Stimulated activated naive B cell treated with anti-CD40 and anti-IgM and Interleukin-4, amounts not matched to agents 10 μg/mL and 1 μg/mL and 100 μg/mL, for 72 hours (primary cell): ENCODE results near the gene EDN3.

Experiments
- ATAC-seq, 2 donors: fragments of 150-1000 bp; cut with Tn5 transposase; replicated peaks; 2 replicates each; pipeline ENCODE4 v1.10.0; 2021; ENCODE audit warnings: moderate library complexity in 1 of 2
- DNase-seq: peaks from one replicate; pipeline ENCODE4 v3.0.0; 2021
- H3K27ac Mint-ChIP-seq: one replicate; pipeline ENCODE4 v1.8.0; 2022; ENCODE audit warnings: mild to moderate bottlenecking, mixed read lengths
- H3K27me3 Mint-ChIP-seq, 2 donors: one replicate each; pipeline ENCODE4 v1.8.0; 2022; ENCODE audit warnings: mixed read lengths in 2 of 2
- H3K36me3 Mint-ChIP-seq, 2 donors: one replicate each; pipeline ENCODE4 v1.8.0; 2022; ENCODE audit warnings: mixed read lengths in 2 of 2, mild to moderate bottlenecking in 1 of 2
- H3K4me1 Mint-ChIP-seq, 2 donors: one replicate each; pipeline ENCODE4 v1.8.0; 2022; ENCODE audit warnings: mixed read lengths in 2 of 2, mild to moderate bottlenecking in 1 of 2
- H3K4me3 Mint-ChIP-seq, 2 donors: one replicate each; pipeline ENCODE4 v1.8.0; 2022; ENCODE audit warnings: mild to moderate bottlenecking in 2 of 2, mixed read lengths in 2 of 2, moderate library complexity in 1 of 2
- H3K9me3 Mint-ChIP-seq, 2 donors: one replicate each; pipeline ENCODE4 v1.8.0; 2022; ENCODE audit warnings: mixed read lengths in 2 of 2, mild to moderate bottlenecking in 1 of 2

EDN3 gene, protein sequence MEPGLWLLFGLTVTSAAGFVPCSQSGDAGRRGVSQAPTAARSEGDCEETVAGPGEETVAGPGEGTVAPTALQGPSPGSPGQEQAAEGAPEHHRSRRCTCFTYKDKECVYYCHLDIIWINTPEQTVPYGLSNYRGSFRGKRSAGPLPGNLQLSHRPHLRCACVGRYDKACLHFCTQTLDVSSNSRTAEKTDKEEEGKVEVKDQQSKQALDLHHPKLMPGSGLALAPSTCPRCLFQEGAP

DNA sequence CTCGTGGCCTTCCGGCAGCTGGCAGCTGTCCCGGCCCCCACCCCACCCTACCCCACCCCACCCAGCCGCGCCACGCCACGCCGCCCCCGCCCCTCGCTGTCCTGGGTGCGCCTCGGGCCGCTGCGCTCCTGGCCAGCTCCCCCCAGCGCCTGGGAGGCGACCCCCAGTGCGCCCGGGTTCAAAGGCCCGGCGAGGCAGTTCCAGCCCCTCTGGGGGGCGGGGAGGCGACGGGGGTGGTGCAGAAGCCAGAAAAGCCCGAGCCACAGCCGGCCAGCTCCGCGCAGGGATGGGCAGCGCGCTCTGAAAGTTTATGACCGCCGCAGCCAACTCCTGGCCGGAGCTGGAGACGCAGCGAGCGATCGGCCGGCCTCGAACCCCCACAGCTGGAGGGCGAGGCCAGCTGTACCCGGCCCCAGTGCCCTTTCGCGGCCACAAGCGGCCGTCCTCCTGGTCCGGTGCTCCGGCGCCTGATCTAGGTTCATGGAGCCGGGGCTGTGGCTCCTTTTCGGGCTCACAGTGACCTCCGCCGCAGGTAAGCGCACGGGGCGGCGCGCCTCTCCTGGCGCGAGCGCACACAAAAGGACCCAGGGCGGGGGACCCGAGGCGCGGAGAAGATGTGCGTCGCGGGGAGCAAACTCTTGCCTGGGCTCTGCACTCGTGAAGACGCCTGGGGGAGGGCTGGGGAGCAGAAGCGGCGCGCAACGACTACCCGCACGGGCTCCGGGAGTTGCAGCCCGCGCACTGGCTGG lies at the start of gene EDN3:
Gene EDN3 (plus strand): TSS at position 279 of the 749 bp plus-strand sequence. CDS start 202 bp downstream, at position 481.
- Mint-ChIP-seq H3K4me1 (no peaks in the 10 kb centered on the region), H3K27me3 (peaks cover 66 to 91% of the 10 kb centered on the region in 2 donors), H3K4me3 (no peak within 1 kb of the TSS), H3K36me3 (no peaks in the 10 kb centered on the region), H3K27ac (no peak within 1 kb of the TSS), H3K9me3 (no peaks in the 10 kb centered on the region)
- DNase-seq (no peak), ATAC-seq (no peak)

DNA sequence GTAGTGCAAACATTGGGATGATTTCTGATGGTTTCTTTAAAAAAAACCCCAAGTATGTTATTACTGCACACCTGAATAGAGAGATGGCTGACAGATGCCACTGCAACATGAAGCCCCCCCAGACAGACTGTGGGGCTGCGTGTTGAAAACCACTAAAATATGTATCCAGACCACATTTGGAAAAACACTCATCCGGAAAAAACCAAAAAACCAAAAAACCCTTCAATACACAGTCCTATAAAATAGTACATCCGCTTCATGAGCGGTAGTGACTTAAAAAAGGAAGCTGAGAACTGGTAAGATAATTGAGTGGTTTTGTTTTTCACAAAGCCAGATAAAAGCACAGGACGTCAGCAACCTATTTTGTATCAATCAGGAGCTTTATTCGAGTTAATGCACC lies 47.1 kb upstream of the EDN3 start:
- peaks cover 20 to 29% of the 10 kb centered on the region in 2 donors for H3K4me1 Mint-ChIP-seq
- H3K27me3 Mint-ChIP-seq = no peaks in the 10 kb centered on the region
- H3K27ac Mint-ChIP-seq = peak overlapping the region; percentile 51
- DNase-seq = no peak
- peaks cover 34 to 39% of the 10 kb centered on the region in 2 donors for H3K36me3 Mint-ChIP-seq
- peak overlapping the region in 1 of 2 donors; percentile 36 for H3K4me3 Mint-ChIP-seq
- ATAC-seq = peak; percentile 59 to 64
- peaks cover 3 to 9% of the 10 kb centered on the region in 2 donors for H3K9me3 Mint-ChIP-seq

GRCh38 chr20:59253779-59254319 lies 46.6 kb upstream of the EDN3 start:
- Mint-ChIP-seq H3K36me3 (peaks cover 31 to 37% of the 10 kb centered on the region in 2 donors), H3K27me3 (no peaks in the 10 kb centered on the region), H3K27ac (peak overlapping the region; percentile 31), H3K9me3 (peaks cover 3 to 9% of the 10 kb centered on the region in 2 donors), H3K4me1 (peaks cover 18 to 33% of the 10 kb centered on the region in 2 donors), H3K4me3 (no peak overlapping the region)
- DNase-seq (no peak), ATAC-seq (peak; percentile 50 to 52)

- no peaks in the 10 kb centered on the region for H3K27me3 Mint-ChIP-seq
- H3K27ac Mint-ChIP-seq = no peak overlapping the region
- peaks cover 3 to 9% of the 10 kb centered on the region in 2 donors for H3K9me3 Mint-ChIP-seq
- H3K4me3 Mint-ChIP-seq = no peak overlapping the region
- no peak for DNase-seq
- no peak for ATAC-seq
- H3K4me1 Mint-ChIP-seq = peaks cover 18 to 33% of the 10 kb centered on the region in 2 donors
- H3K36me3 Mint-ChIP-seq = peaks cover 22 to 28% of the 10 kb centered on the region in 2 donors
These were observed 45.2 kb upstream of the EDN3 start for GRCh38 chr20:59255256-59255655.

GRCh38 chr20:59258221-59258621 lies 42.2 kb upstream of the EDN3 start:
- peaks cover 5 to 7% of the 10 kb centered on the region in 2 donors for H3K36me3 Mint-ChIP-seq
- peak; percentile 55 to 58 for ATAC-seq
- peaks cover 13 to 22% of the 10 kb centered on the region in 2 donors for H3K4me1 Mint-ChIP-seq
- no peak overlapping the region for H3K4me3 Mint-ChIP-seq
- H3K27me3 Mint-ChIP-seq = peaks cover 0 to 8% of the 10 kb centered on the region in 2 donors
- DNase-seq = no peak
- peak overlapping the region; percentile 47 for H3K27ac Mint-ChIP-seq
- no peaks in the 10 kb centered on the region for H3K9me3 Mint-ChIP-seq

- Mint-ChIP-seq H3K9me3 (no peaks in the 10 kb centered on the region), H3K27ac (peak overlapping the region; percentile 11), H3K27me3 (peaks cover 5 to 26% of the 10 kb centered on the region in 2 donors), H3K4me3 (no peak overlapping the region), H3K4me1 (peaks cover 6 to 12% of the 10 kb centered on the region in 2 donors), H3K36me3 (peaks cover 3 to 4% of the 10 kb centered on the region in 2 donors)
- no peak for ATAC-seq
- no peak for DNase-seq
These were observed 40.5 kb upstream of the EDN3 start for GRCh38 chr20:59259946-59260345.

- H3K27me3 Mint-ChIP-seq = peaks cover 17 to 50% of the 10 kb centered on the region in 2 donors
- no peak for ATAC-seq
- no peak overlapping the region for H3K27ac Mint-ChIP-seq
These were observed 35.1 kb upstream of the EDN3 start for GRCh38 chr20:59265298-59265697.

GRCh38 chr20:59268870-59269269 lies 31.5 kb upstream of the EDN3 start:
- Mint-ChIP-seq H3K4me3 (no peak overlapping the region), H3K27me3 (peaks cover 16 to 46% of the 10 kb centered on the region in 2 donors), H3K27ac (no peak overlapping the region), H3K36me3 (no peaks in the 10 kb centered on the region), H3K4me1 (peaks cover 0 to 4% of the 10 kb centered on the region in 2 donors), H3K9me3 (no peaks in the 10 kb centered on the region)
- ATAC-seq = no peak
- no peak for DNase-seq

More at GRCh38 chr20:59265298-59265697, 35.1 kb upstream of the EDN3 start:
- no peak overlapping the region for H3K4me3 Mint-ChIP-seq
- H3K4me1 Mint-ChIP-seq = peaks cover 0 to 4% of the 10 kb centered on the region in 2 donors
- H3K36me3 Mint-ChIP-seq = no peaks in the 10 kb centered on the region
- DNase-seq = no peak
- no peaks in the 10 kb centered on the region for H3K9me3 Mint-ChIP-seq

DNA sequence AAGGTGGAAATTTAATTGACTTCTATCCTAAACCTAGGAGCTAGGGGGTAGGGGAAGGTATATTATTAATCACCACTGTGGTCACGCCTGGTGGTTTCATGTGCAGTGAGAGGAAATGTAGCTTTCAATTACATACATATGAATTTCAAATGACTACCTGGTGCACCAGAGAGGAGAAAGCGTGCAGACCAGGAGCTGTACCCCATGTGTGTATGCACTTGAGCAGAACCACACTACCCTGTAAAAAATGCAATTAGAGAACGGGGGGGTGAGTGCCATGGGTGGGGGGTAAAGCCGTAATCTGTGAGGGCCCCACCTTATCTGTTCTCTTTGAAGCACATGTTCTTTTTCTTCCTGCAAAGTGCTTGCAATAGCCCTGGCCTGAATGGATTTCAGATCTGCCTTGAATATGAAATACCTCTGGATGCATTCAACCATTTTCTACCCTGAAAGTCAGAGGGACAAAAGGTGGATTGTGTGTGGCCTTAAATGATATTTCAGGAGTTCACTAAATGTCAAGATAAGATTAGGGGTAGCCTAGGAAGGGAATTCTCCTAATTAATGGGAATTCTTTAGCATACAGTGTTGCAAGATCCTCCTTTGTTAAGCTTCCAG lies 30.9 kb upstream of the EDN3 start:
- Mint-ChIP-seq H3K9me3 (no peaks in the 10 kb centered on the region), H3K4me3 (no peak overlapping the region), H3K27me3 (peaks cover 20 to 43% of the 10 kb centered on the region in 2 donors), H3K4me1 (peaks cover 0 to 4% of the 10 kb centered on the region in 2 donors), H3K36me3 (no peaks in the 10 kb centered on the region), H3K27ac (no peak overlapping the region)
- peak; percentile 82 to 91 for ATAC-seq
- no peak for DNase-seq

- Mint-ChIP-seq H3K4me1 (peaks cover 0 to 4% of the 10 kb centered on the region in 2 donors), H3K9me3 (no peaks in the 10 kb centered on the region), H3K4me3 (no peak overlapping the region), H3K27me3 (peaks cover 23 to 41% of the 10 kb centered on the region in 2 donors), H3K27ac (no peak overlapping the region), H3K36me3 (no peaks in the 10 kb centered on the region)
- DNase-seq (no peak), ATAC-seq (no peak)
These were observed 30.0 kb upstream of the EDN3 start for GRCh38 chr20:59270380-59270779.

GRCh38 chr20:59273739-59274357 lies 26.6 kb upstream of the EDN3 start:
- Mint-ChIP-seq H3K4me1 (peaks cover 0 to 4% of the 10 kb centered on the region in 2 donors), H3K4me3 (no peak overlapping the region), H3K36me3 (no peaks in the 10 kb centered on the region), H3K9me3 (no peaks in the 10 kb centered on the region), H3K27me3 (peaks cover 21 to 36% of the 10 kb centered on the region in 2 donors), H3K27ac (no peak overlapping the region)
- no peak for ATAC-seq
- DNase-seq = no peak

DNA sequence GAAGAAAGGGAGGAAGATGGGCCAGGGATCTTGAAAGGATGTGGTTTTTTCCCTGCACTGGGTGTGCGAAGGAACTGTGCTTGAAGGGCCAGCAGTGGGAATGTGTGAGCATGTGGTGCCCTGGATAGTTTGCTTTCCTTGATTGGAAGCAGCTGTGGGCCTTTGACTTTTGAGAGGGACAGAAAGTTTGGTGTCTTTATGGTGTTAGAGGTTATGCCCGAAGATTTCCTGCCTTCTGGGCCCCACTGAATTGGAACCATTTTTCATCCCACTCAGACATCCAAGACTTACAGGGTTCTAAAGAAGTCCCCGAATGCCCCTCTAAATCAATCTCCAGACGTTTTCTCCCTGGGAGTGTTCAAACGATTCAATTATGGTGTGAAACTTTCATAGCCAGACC lies 23.5 kb upstream of the EDN3 start:
- no peaks in the 10 kb centered on the region for H3K4me1 Mint-ChIP-seq
- no peaks in the 10 kb centered on the region for H3K9me3 Mint-ChIP-seq
- H3K27me3 Mint-ChIP-seq = peaks cover 21 to 29% of the 10 kb centered on the region in 2 donors

DNA sequence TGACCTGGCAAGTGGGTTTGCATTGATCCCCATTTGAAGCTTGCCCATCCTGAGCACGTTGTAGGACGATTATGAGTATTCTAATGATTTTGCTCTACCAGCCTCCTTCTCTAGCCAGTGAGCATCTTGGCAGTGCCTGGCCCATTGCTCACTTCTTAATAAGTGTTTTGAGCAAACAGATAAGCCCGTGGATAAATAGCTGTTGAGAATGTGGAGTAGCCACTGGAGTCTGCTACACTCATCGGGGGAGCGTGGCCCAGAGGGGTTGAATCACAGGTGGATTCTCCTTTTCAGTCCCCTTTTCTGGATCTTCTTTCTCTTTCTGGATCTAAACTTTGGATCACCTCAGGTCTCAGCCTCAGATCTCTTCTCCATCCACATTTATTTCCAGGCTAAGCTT lies 15.9 kb upstream of the EDN3 start:
- Mint-ChIP-seq H3K9me3 (no peaks in the 10 kb centered on the region), H3K27ac (no peak overlapping the region), H3K36me3 (no peaks in the 10 kb centered on the region), H3K4me1 (peaks cover 0 to 2% of the 10 kb centered on the region in 2 donors), H3K27me3 (peaks cover 0 to 14% of the 10 kb centered on the region in 2 donors), H3K4me3 (no peak overlapping the region)
- ATAC-seq (no peak), DNase-seq (no peak)

More for the DNA sequence above, 23.5 kb upstream of the EDN3 start:
- ATAC-seq (no peak), DNase-seq (no peak)
- Mint-ChIP-seq H3K4me3 (no peak overlapping the region), H3K27ac (no peak overlapping the region), H3K36me3 (no peaks in the 10 kb centered on the region)

DNA sequence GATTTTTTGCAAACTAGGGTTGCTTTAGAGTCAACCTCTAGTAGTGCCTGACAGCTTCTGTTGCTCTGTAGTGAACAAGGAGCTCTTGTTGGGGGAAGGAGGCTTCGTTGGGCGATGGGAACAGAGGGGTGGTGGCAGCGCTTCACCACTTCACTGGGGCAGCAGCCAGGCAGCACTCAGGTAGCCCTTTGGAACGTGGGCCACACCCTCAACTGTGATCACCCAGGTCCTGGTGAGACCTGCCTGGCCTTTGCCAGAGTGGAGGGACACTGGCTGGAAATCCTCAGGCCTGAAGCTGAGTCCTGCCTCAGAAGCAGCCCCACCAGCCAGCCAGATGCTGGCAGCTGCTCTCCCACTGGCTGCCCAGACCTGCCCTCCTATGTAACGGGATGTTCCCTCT lies 10.4 kb upstream of the EDN3 start:
- ATAC-seq = no peak
- no peaks in the 10 kb centered on the region for H3K36me3 Mint-ChIP-seq
- no peak overlapping the region for H3K4me3 Mint-ChIP-seq
- peaks cover 5 to 36% of the 10 kb centered on the region in 2 donors for H3K27me3 Mint-ChIP-seq
- DNase-seq = no peak
- no peaks in the 10 kb centered on the region for H3K9me3 Mint-ChIP-seq
- H3K27ac Mint-ChIP-seq = no peak overlapping the region
- H3K4me1 Mint-ChIP-seq = no peaks in the 10 kb centered on the region
